ENCODE data around the gene PTPRK. TPM values are rescaled to one million over a fixed set of nuclear protein-coding genes. Genes with fewer than 3 reads are reported as not detected.

The PTPRK gene
- total and polyA plus RNA-seq, 2 donors (not counting 1 experiment from before 2014, with no cell fraction given): 16.2 to 18.7 TPM

DNA sequence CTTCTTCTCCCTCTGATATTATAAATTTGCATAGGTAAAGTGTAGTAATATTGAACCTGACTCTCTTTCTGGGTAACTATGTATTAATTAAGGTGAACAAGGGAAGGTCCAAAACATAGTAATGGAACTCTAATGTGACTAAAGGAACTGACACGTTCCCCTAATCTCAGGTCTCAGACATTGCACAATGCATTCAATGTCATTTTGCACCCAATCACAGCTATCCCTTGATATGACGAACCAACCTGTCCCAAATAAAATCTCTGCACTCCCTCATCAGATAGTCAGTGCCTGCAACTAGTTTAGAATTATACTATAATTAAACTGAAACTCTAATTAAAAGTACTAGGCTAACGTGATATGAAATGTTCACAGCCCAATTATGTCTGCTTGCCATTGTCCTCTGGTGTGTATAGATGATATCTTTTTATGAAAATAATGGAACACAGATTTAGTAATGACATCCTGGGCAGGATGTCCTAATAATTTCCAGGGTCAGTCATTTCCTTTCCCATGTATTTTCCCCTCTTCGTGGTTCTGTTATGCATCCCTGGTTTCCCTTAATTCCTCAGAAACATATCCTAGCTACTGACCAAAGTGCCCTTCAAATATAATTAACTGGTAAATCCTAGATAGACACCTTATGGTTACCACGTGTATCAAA is 36.8 kb downstream of the PTPRK start:
- H3K9ac ChIP-seq (ENCODE audit: low read length): no peak overlapping the region
- H3K4me2 ChIP-seq (replicated peaks; ENCODE audit: low read depth, low read length, poor library complexity, severe bottlenecking): no peak overlapping the region

DNA sequence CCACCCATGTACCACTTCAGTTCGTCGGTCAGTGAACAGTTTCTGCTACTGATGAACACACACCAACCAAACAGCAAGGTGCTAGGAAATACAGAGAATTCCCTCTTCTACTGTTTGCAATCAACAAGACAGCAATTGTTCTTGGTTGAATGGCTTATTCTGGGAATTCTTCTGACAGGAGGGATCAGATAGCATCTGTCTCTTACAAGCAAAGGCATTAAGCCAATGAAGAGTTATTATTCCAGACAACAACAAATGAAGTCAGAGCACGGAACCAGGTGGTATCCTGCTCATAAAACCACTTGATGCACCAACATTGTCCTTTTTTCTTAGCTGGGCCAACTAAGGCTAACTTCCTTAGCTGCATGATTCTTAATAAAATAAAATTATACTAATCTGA is 37.8 kb downstream of the PTPRK start:
- Histone ChIP-seq H3K27ac (ENCODE audit: low read length in 2 of 2) (no peak overlapping the region), H2AFZ (ENCODE audit: insufficient read depth, low read depth, low read length, poor library complexity, severe bottlenecking) (no peak overlapping the region), H3K9ac (ENCODE audit: low read length) (no peak overlapping the region), H3K4me3 (ENCODE audit: control extremely low read depth in 1 of 5, extremely low read depth in 1 of 5, insufficient read depth in 1 of 5, low read depth in 2 of 5, low read length in 4 of 5) (no peak overlapping the region), H3K4me2 (replicated peaks; ENCODE audit: low read depth, low read length, poor library complexity, severe bottlenecking) (no peak overlapping the region), H3K9me3 (ENCODE audit: control extremely low read depth in 1 of 3, control insufficient read depth in 2 of 3, insufficient read depth in 1 of 3, low read length in 2 of 3) (no peaks in the 10 kb centered on the region), H4K20me1 (ENCODE audit: control insufficient read depth, insufficient read depth, low read length, poor library complexity, severe bottlenecking) (no peaks in the 10 kb centered on the region), H3K79me2 (ENCODE audit: control insufficient read depth, insufficient read depth, low read length) (no peaks in the 10 kb centered on the region), H3K27me3 (replicated peaks in 1 of 4; ENCODE audit: control extremely low read depth in 1 of 4, control insufficient read depth in 3 of 4, insufficient read depth in 4 of 4, low read length in 3 of 4) (no peaks in the 10 kb centered on the region), H3K36me3 (replicated peaks in 1 of 2; ENCODE audit: control extremely low read depth in 1 of 2, control insufficient read depth in 1 of 2, extremely low read depth in 1 of 2, insufficient read depth in 2 of 2, low read length in 1 of 2) (no peaks in the 10 kb centered on the region), H3K4me1 (ENCODE audit: control insufficient read depth in 2 of 2, insufficient read depth in 2 of 2, low read length in 2 of 2) (no peaks in the 10 kb centered on the region)
- H3K9me3 Mint-ChIP-seq (ENCODE audit: insufficient read depth): no peaks in the 10 kb centered on the region
- ChIA-PET POLR2A (no interaction called here), CTCF (no interaction called here)
- DNase-seq (no peak), ATAC-seq (ENCODE audit: low read depth) (no peak)
- H3K4me3 Mint-ChIP-seq: no peak overlapping the region
- no CpG with 5 or more reads among the region's 3 CpGs for WGBS (ENCODE audit: insufficient coverage)
- intact Hi-C loops (cut with micrococcal nuclease): no loop called here
- H3K4me1 Mint-ChIP-seq: peaks cover 1% of the 10 kb centered on the region
- TF ChIP-seq, protein P1, sequence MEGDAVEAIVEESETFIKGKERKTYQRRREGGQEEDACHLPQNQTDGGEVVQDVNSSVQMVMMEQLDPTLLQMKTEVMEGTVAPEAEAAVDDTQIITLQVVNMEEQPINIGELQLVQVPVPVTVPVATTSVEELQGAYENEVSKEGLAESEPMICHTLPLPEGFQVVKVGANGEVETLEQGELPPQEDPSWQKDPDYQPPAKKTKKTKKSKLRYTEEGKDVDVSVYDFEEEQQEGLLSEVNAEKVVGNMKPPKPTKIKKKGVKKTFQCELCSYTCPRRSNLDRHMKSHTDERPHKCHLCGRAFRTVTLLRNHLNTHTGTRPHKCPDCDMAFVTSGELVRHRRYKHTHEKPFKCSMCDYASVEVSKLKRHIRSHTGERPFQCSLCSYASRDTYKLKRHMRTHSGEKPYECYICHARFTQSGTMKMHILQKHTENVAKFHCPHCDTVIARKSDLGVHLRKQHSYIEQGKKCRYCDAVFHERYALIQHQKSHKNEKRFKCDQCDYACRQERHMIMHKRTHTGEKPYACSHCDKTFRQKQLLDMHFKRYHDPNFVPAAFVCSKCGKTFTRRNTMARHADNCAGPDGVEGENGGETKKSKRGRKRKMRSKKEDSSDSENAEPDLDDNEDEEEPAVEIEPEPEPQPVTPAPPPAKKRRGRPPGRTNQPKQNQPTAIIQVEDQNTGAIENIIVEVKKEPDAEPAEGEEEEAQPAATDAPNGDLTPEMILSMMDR (IDR thresholded peaks at IDR 0.05): no peak
- no peaks in the 10 kb centered on the region for H3K27me3 Mint-ChIP-seq
- no peak overlapping the region for H3K27ac Mint-ChIP-seq

More for the DNA sequence above, 36.8 kb downstream of the PTPRK start:
- ATAC-seq (ENCODE audit: low read depth): no peak
- no peak for DNase-seq
- H3K4me3 ChIP-seq (ENCODE audit: control extremely low read depth in 1 of 5, extremely low read depth in 1 of 5, insufficient read depth in 1 of 5, low read depth in 2 of 5, low read length in 4 of 5): no peak overlapping the region
- Mint-ChIP-seq H3K4me1 (no peaks in the 10 kb centered on the region), H3K9me3 (ENCODE audit: insufficient read depth) (no peaks in the 10 kb centered on the region), H3K27ac (no peak overlapping the region), H3K4me3 (no peak overlapping the region), H3K27me3 (no peaks in the 10 kb centered on the region)
- H2AFZ ChIP-seq (ENCODE audit: insufficient read depth, low read depth, low read length, poor library complexity, severe bottlenecking): no peak overlapping the region
- H3K4me1 ChIP-seq (ENCODE audit: control insufficient read depth in 2 of 2, insufficient read depth in 2 of 2, low read length in 2 of 2): no peaks in the 10 kb centered on the region
- no peaks in the 10 kb centered on the region for H4K20me1 ChIP-seq (ENCODE audit: control insufficient read depth, insufficient read depth, low read length, poor library complexity, severe bottlenecking)
- no peaks in the 10 kb centered on the region for H3K36me3 ChIP-seq (replicated peaks in 1 of 2; ENCODE audit: control extremely low read depth in 1 of 2, control insufficient read depth in 1 of 2, extremely low read depth in 1 of 2, insufficient read depth in 2 of 2, low read length in 1 of 2)
- WGBS (ENCODE audit: insufficient coverage): 88% methylated on average over 3 of the region's 5 CpGs
- ChIA-PET CTCF (no interaction called here), POLR2A (no interaction called here)
- H3K79me2 ChIP-seq (ENCODE audit: control insufficient read depth, insufficient read depth, low read length): no peaks in the 10 kb centered on the region
- TF ChIP-seq EZH2 (IDR thresholded peaks at IDR 0.05; ENCODE audit: borderline replicate concordance, insufficient read depth, low read depth, low read length, poor library complexity, severe bottlenecking): no peak
- TF ChIP-seq, protein P1 (IDR thresholded peaks at IDR 0.05): no peak
- H3K27ac ChIP-seq (ENCODE audit: low read length in 2 of 2): no peak overlapping the region
- no peaks in the 10 kb centered on the region for H3K27me3 ChIP-seq (replicated peaks in 1 of 4; ENCODE audit: control extremely low read depth in 1 of 4, control insufficient read depth in 3 of 4, insufficient read depth in 4 of 4, low read length in 3 of 4)
- intact Hi-C loops (cut with micrococcal nuclease): no loop called here
- H3K9me3 ChIP-seq (ENCODE audit: control extremely low read depth in 1 of 3, control insufficient read depth in 2 of 3, insufficient read depth in 1 of 3, low read length in 2 of 3): no peaks in the 10 kb centered on the region
